ENCODE measurements around the gene CABCOCO1.
"Not testable (repeated sequence)": the region's sequence is repeated elsewhere in the genome, so short reads cannot be mapped to it uniquely, and the experiment has no call there.

Gene CABCOCO1

GRCh38 chr10:61719906-61720305 is 57.2 kb downstream of the CABCOCO1 start:
- DNase-seq = no peak

- no peak for DNase-seq
Measured at GRCh38 chr10:61721431-61721830, 58.7 kb downstream of the CABCOCO1 start.

DNA sequence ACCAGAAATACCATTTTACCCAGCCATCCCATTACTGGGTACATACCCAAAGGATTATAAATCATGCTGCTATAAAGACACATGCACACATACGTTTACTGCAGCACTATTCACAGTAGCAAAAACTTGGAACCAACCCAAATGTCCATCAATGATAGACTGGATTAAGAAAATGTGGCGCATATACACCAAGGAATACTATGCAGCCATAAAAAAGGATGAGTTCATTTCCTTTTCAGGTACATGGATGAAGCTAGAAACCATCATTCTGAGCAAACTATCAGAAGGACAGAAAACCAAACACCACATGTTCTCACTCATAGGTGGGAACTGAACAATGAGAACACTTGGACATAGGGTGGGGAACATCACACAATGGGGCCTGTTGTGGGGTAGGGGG is 62.5 kb downstream of the CABCOCO1 start:
- not testable (repeated sequence) for DNase-seq

GRCh38 chr10:61729596-61729995 is 66.9 kb downstream of the CABCOCO1 start:
- no peak for DNase-seq

- DNase-seq = no peak
Measured at GRCh38 chr10:61730671-61731070, 67.9 kb downstream of the CABCOCO1 start.

DNA sequence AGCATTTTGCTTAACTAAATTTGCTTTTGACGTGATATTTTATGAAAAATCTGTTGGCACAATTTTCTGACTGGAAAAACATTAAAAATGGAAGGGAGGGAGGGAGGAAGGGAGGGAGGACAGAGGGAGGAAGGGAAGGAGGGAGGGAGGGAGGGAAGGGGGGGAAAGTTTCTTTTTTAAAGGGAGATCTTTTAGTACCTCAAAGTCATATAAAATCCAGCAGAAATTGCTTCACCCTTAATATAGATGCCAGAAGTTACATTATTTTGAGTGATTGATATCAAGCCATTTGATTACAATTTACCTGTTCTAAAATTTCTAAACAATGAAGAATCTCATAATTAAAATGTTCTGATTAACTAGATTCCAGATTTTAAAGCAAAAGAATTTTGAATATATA is 68.9 kb downstream of the CABCOCO1 start:
- DNase-seq = no peak

- no peak for DNase-seq
Measured at GRCh38 chr10:61732629-61733278, 70.0 kb downstream of the CABCOCO1 start.

DNA sequence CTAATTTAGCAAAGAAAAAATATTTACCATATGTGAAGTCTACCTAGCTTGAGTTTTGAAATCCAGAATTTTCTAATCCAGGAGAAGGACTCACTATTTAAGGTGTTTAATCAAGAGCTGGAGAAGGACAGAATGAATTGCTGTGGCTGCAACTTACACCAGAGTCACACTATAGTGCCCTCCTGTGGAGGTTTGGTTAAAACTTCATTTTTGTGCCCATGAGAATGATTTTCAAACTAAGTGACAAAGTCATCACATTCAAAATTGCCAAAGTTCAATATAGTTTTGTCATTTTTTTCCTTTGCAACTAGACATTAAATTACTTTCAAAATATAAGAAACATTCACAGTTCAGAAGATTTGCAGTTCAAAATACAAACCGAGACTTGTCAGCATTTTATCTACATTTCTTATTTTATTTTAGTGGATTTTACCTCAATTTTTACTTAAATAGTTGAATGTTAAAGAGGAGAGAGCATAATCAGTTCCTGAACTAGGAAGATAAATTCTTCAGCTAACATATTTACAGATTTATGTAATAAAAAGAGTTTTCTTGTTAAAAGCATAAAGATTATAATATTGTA is 70.7 kb downstream of the CABCOCO1 start:
- DNase-seq = no peak

- DNase-seq = no peak
Measured at GRCh38 chr10:61735882-61736281, 73.2 kb downstream of the CABCOCO1 start.

GRCh38 chr10:61737455-61737854 is 74.7 kb downstream of the CABCOCO1 start:
- not testable (repeated sequence) for DNase-seq

- no peak for DNase-seq
Measured at GRCh38 chr10:61742812-61743211, 80.1 kb downstream of the CABCOCO1 start.

GRCh38 chr10:61744469-61744868 is 81.7 kb downstream of the CABCOCO1 start:
- DNase-seq = no peak

DNA sequence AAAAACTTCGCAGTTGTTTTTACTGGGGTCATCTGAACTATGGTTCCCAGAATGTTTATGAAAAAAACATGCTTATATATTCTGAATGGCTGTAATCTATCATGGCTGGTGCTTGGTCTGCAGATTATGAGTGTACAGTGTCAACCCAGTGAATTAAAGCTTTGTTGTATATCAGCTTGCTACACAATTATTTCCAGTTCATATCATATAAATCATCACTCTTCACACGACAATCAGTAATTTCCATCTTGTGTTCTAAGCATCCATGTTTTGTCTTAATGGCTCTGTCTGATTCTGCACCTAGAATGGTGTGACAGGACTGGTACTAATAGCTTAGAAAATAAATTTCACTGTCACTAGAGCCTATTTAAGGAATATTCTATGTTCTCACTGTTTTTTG is 83.6 kb downstream of the CABCOCO1 start:
- no peak for DNase-seq

DNA sequence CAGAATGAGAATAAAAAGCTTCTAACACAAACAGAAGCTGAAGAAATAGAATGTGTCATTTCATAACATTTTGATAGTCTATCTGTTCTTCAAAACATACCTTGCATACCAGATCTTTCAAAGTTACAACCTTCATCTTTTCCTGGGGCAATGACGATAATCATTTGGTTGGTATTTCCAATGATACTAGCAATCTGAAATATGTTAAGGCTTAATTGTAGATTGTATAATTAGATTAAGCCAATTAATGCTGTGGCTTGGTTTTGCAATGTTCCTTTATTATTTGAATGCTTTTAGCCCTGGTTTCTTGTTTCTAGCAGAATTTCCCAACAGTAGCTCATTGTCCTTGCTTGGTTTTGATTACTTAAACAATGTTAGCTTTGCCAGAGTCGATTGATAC is 84.6 kb downstream of the CABCOCO1 start:
- DNase-seq = no peak

DNA sequence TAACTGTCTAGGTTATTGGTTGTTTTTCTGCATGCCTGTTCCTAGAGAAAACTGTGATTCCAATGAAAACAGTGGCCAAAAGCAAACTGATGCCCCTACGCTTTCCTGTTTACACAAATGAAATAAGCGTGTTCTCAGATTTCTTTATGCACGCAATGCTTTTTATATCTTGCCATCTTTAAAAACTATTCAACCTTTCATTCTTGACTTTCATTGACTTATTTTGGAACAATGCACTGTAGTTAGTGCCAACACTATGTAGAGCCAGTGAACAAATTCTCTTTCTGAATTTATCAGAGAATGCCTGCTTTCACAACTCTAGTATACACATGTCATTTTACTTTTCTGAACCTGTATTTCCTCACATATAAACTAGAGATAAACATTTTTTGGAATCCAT is 86.6 kb downstream of the CABCOCO1 start:
- no peak for DNase-seq

GRCh38 chr10:61750943-61751471 is 88.3 kb downstream of the CABCOCO1 start:
- no peak for DNase-seq

DNA sequence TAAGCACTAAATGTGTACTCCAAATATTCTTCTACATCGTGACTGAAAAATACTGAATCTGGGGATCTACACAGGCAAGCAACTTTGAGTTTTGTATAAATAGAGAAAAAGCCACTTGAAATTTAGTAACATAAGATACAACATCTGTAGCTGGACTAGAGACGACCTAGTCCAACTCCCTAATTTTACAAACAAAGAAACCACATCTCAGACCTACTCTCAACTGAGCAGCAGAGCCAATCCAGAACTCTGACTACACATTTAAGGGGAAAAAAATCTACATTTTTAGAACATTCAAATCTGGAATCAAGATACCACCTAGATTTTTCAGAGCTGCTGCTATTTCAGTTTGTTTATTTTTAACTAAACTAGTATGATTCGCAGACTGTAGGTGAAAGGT is 88.9 kb downstream of the CABCOCO1 start:
- no peak for DNase-seq

DNA sequence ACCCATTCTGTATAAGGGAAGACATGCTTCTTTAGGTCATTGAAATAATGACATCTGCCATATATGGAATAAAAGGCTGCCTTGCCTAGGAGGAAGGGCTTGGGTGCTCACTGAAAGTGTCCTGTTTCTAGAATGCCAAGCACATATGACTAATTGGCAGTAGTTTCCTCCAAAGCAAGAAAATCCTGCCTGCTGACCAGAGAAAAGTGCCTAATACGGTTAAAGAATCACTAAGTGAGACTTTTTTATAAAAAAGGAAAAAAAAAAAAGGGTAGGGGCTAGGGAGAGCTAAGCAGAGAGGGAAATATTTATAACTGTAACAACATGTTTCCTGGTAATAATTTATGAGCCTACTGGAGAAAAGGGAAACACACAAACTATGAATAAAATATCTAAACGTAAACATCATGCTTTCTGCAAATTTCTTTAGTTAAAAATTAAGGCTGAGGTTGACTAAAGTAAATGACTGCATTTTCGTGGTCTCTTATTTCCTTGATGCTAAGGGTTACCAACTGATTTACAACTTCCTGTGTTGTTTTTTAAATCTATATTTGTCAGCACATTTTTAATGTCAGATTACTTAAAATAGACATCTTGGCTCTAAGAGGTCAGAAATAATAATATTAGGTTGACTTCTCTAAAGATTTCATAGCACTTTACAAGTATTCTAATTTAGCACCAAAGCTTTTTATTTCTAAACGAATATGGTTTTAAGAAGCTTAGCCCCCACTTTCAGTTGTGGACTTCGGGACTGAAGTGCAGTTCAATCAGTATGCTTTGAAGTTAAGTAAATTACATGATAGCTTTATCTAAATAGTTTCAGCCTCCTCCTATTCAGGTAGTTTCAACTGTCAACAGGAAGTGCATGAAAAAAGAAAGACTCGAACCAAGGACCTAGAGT is 89.6 kb downstream of the CABCOCO1 start:
- DNase-seq = no peak

DNA sequence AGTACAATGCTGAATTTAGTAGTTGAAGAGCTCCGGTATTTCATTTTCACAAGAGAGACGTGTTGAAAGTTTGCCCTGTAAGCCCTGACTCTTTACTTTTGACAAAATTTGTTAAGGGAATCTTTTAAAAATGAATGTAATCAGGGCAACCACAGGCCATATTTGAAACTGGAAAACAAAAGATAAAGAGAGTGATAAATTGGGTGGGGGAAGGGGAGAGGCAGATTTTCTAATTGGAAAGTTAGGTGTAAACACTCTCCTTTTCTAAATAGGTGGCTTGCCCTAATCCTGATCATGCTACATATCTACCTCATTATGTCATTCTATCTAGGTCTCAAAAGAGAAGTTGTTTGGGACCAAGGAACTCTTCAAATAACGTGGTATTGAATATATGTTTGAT is 90.7 kb downstream of the CABCOCO1 start:
- no peak for DNase-seq

DNA sequence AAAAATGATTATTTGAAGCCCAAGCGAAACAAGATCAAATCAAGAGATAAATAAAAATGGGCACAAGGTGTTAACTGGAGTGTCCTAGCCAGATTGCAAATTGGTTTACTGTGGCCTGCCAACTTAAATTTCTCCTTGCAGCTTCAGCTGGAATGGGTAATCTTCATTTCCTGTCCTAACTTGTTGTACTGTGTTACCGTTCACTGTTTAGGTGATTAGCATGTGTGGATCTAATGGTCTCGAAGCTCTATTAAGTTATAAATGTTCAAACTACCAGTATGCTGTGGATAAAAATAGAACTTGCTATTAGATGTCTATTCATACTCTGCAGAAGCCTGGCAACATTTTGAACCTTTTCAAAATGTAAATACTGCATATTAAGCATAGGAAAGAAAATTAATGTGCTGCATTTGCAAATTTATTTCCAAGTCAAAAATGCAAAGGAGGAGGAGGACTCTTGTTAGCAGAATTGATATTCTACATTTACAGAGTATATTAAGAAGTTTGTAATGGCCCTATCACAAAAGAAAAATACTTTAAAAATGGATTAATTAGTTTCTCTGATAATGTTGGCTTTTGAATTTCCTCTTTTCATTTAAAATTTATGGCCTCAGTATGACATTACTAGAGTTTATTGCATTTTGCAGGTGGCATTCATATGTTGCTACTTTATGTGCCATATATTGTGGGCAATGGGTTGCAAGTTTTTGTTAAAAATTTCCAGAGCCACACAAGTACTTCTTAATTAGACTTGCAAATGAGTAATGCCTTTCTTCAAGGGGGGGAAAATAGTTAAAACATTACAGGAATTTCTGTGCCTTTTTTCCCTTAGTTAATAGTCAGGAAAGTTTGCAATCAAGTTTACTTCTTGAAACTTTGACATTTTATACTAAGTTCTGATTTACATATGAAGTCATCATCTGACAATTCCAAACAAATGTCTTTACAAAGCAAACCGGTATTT is 92.1 kb downstream of the CABCOCO1 start:
- DNase-seq = no peak

DNA sequence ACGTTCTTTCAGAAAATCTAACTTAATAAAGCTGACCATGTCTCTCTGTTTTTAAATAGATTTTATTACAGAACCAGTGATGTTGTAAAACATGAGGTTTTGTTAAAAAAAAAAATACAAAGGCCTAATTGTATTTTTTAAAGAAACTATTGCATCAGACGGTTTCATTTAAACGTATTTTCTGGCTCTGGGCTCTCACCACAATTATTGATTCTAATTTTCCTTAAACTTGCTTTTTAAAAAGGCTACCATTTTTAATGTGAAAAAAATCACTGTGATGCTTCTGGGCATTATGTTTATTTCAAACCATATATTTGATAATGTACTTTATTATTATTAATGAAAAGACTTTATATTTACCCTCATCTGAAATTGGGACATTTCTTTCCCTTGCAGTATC is 94.3 kb downstream of the CABCOCO1 start:
- DNase-seq = no peak
